ENCODE data around the gene ALOX15. TPM values are rescaled to one million over a fixed set of nuclear protein-coding genes. Genes with fewer than 3 reads are reported as not detected.

The ALOX15 gene
- total and polyA plus RNA-seq, 10 of the 15 experiments (the other 5 are each of a cell fraction or from before 2014, with no cell fraction given) = 0.05 to 1.0 (median 0.24) TPM

DNA sequence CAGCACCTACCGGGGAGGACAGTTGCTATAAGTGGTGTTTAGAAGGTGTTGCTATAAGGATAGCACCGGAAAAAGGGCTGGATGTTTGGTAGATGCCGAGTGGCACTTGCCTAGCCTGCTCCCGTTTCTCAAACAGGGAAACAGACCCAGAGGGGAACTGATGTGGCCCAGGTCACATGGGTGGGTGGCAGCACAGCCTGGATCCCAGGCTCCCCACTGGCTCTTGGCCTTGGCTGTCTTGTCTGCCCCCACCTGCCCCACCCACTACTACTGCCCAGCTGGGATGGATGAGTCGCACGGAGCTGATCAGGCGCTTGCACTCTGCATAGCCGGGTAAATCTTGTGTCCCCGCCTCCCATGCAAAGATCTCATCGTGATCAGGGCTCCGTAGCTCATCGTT is 49.9 kb downstream of the ALOX15 start (continued):
- TF ChIP-seq HDAC6 (IDR thresholded peaks at IDR 0.05; ENCODE audit: unreplicated experiment) (no peak), SMARCA5 (IDR thresholded peaks at IDR 0.05) (no peak), KAT2A (conservative IDR thresholded peaks at IDR 0.05; ENCODE audit: control insufficient read depth, low read depth, low read length) (no peak), MEF2B (IDR thresholded peaks at IDR 0.05; ENCODE audit: partially characterized antibody, poor library complexity, severe bottlenecking) (no peak)
- TF ChIP-seq, protein P1, sequence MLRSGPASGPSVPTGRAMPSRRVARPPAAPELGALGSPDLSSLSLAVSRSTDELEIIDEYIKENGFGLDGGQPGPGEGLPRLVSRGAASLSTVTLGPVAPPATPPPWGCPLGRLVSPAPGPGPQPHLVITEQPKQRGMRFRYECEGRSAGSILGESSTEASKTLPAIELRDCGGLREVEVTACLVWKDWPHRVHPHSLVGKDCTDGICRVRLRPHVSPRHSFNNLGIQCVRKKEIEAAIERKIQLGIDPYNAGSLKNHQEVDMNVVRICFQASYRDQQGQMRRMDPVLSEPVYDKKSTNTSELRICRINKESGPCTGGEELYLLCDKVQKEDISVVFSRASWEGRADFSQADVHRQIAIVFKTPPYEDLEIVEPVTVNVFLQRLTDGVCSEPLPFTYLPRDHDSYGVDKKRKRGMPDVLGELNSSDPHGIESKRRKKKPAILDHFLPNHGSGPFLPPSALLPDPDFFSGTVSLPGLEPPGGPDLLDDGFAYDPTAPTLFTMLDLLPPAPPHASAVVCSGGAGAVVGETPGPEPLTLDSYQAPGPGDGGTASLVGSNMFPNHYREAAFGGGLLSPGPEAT (IDR thresholded peaks at IDR 0.05; ENCODE audit: low read depth) = no peak

DNA sequence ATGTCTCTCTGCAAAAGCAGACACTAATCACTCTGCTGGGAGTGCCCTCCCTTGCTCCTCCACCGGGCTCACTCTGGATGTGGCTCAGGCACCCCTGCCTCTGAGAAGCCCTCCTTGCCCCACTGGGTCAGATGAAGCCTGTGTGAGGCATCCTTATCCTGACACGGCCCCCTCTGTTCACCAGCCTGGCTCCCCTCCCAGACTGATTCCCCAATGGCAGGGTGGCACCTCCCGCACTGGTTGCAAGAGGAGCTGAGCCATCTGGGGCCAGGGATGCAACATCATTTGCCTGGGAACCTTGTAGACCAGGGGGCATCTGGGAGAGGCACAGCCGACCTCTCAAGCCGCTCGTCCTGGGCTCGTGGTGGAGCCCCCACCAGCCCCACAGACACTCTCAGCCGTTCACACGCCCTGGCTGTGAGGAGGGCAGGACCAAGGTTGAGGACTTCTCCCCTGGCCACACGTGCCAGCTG is 50.5 kb downstream of the ALOX15 start:
- no peaks in the 10 kb centered on the region for H3K4me1 ChIP-seq (ENCODE audit: control insufficient read depth, insufficient read depth, low read length)
- no peak overlapping the region for H3K27ac ChIP-seq (ENCODE audit: control insufficient read depth, insufficient read depth)
- no peaks in the 10 kb centered on the region for H3K79me2 ChIP-seq (ENCODE audit: control insufficient read depth, insufficient read depth, low read length)
- ATAC-seq (no peak), DNase-seq (ENCODE audit: low read depth, low spot score) (no peak), FAIRE-seq (no peak)
- ChIA-PET SMC1A (ENCODE audit: uncharacterized antibody, unreplicated experiment) (no interaction called here), POLR2A (no interaction called here), RAD21 (ENCODE audit: unreplicated experiment) (no interaction called here), CTCF (no interaction called here)
- BruUV-seq (replicated peaks) = no TSS peak
- no peak overlapping the region for H3K4me2 ChIP-seq (ENCODE audit: control insufficient read depth, insufficient read depth)
- H3K9ac ChIP-seq (ENCODE audit: control insufficient read depth, insufficient read depth, low read length) = no peak overlapping the region
- H3K36me3 ChIP-seq (ENCODE audit: control insufficient read depth in 2 of 2, insufficient read depth in 2 of 2, low read length in 1 of 2) = no peaks in the 10 kb centered on the region
- in situ Hi-C loops (cut with MboI) (no loop called here), intact Hi-C loops (cut with micrococcal nuclease; ENCODE audit: unreplicated experiment) (no loop called here)
- peaks cover 3 to 4% of the 10 kb centered on the region in 2 experiments; a peak in 3 of 4 replicates for H3K27me3 ChIP-seq (replicated peaks in 1 of 2; ENCODE audit: control insufficient read depth in 2 of 2, insufficient read depth in 2 of 2, low read length in 1 of 2)
- H2AFZ ChIP-seq (ENCODE audit: control insufficient read depth, low read depth, low read length) = no peak overlapping the region
- 16% methylated on average over 10 of the region's 10 CpGs for WGBS (ENCODE audit: insufficient coverage, insufficient replicate concordance, low lambda C conversion rate, missing lambda C conversion rate)
- H3K4me3 ChIP-seq = no peak overlapping the region
- H3K9me3 ChIP-seq (replicated peaks; ENCODE audit: control insufficient read depth, insufficient read depth, low read length) = no peaks in the 10 kb centered on the region
- H4K20me1 ChIP-seq (ENCODE audit: control insufficient read depth, insufficient read depth) = no peaks in the 10 kb centered on the region; the same call in none of the 2 replicates
- TF ChIP-seq NFYA (IDR thresholded peaks at IDR 0.05; ENCODE audit: borderline replicate concordance, low read depth, low read length) (no peak), CEBPB (IDR thresholded peaks at IDR 0.05; ENCODE audit: borderline replicate concordance in 1 of 2, low read depth in 2 of 2, low read length in 2 of 2) (no peak), CBFB (IDR thresholded peaks at IDR 0.05; ENCODE audit: low read depth) (no peak), RAD21 (IDR thresholded peaks at IDR 0.05; ENCODE audit: insufficient read depth, low read depth, low read length) (no peak)
- TF ChIP-seq, protein P2, sequence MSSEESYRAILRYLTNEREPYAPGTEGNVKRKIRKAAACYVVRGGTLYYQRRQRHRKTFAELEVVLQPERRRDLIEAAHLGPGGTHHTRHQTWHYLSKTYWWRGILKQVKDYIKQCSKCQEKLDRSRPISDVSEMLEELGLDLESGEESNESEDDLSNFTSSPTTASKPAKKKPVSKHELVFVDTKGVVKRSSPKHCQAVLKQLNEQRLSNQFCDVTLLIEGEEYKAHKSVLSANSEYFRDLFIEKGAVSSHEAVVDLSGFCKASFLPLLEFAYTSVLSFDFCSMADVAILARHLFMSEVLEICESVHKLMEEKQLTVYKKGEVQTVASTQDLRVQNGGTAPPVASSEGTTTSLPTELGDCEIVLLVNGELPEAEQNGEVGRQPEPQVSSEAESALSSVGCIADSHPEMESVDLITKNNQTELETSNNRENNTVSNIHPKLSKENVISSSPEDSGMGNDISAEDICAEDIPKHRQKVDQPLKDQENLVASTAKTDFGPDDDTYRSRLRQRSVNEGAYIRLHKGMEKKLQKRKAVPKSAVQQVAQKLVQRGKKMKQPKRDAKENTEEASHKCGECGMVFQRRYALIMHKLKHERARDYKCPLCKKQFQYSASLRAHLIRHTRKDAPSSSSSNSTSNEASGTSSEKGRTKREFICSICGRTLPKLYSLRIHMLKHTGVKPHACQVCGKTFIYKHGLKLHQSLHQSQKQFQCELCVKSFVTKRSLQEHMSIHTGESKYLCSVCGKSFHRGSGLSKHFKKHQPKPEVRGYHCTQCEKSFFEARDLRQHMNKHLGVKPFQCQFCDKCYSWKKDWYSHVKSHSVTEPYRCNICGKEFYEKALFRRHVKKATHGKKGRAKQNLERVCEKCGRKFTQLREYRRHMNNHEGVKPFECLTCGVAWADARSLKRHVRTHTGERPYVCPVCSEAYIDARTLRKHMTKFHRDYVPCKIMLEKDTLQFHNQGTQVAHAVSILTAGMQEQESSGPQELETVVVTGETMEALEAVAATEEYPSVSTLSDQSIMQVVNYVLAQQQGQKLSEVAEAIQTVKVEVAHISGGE (CRISPR knock-in tag; IDR thresholded peaks at IDR 0.05) = no peak
- TF ChIP-seq, protein P3, sequence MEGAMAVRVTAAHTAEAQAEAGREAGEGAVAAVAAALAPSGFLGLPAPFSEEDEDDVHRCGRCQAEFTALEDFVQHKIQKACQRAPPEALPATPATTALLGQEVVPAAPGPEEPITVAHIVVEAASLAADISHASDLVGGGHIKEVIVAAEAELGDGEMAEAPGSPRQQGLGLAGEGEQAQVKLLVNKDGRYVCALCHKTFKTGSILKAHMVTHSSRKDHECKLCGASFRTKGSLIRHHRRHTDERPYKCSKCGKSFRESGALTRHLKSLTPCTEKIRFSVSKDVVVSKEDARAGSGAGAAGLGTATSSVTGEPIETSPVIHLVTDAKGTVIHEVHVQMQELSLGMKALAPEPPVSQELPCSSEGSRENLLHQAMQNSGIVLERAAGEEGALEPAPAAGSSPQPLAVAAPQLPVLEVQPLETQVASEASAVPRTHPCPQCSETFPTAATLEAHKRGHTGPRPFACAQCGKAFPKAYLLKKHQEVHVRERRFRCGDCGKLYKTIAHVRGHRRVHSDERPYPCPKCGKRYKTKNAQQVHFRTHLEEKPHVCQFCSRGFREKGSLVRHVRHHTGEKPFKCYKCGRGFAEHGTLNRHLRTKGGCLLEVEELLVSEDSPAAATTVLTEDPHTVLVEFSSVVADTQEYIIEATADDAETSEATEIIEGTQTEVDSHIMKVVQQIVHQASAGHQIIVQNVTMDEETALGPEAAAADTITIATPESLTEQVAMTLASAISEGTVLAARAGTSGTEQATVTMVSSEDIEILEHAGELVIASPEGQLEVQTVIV (IDR thresholded peaks at IDR 0.05; ENCODE audit: borderline replicate concordance, partially characterized antibody) = no peak
